Lower lobe of right lung (tissue), 2 donors: ENCODE results near the gene SAP30BP. TPM values are rescaled to one million over a fixed set of nuclear protein-coding genes. Genes with fewer than 3 reads are reported as not detected.
A peak's percentile ranks its signal among the peaks of the same experiment; 100 is the strongest.

Source experiments
- ATAC-seq, 2 donors: fragments of 200-7000 bp; cut with Tn5 transposase; one replicate each; pipeline ENCODE4 v1.9.1; 2020 to 2022; ENCODE audit warnings: mild to moderate bottlenecking in 2 of 2, moderate library complexity in 2 of 2
- DNase-seq: peaks from one replicate; pipeline ENCODE4 v3.0.0-alpha.2; 2020
- H3K27ac ChIP-seq: fragments of 200-600 bp; one replicate; pipeline ENCODE4 v1.8.0; 2022
- H3K27me3 ChIP-seq: fragments of 200-600 bp; one replicate; pipeline ENCODE4 v1.8.0; 2022; ENCODE audit warnings: low read depth
- H3K36me3 ChIP-seq: fragments of 200-600 bp; one replicate; pipeline ENCODE4 v1.8.0; 2022; ENCODE audit warnings: mild to moderate bottlenecking
- H3K4me1 ChIP-seq: fragments of 200-600 bp; one replicate; pipeline ENCODE4 v1.8.0; 2022
- H3K4me3 ChIP-seq: fragments of 200-600 bp; one replicate; pipeline ENCODE4 v1.8.0; 2022; ENCODE audit warnings: mild to moderate bottlenecking
- H3K9me3 ChIP-seq: fragments of 200-600 bp; one replicate; pipeline ENCODE4 v1.8.0; 2022
- intact Hi-C: fragments of 100-400 bp; cut with DNase I; formaldehyde crosslinking; loops from one replicate; pipeline ENCODE4 v1.11.0; 2022
- total RNA-seq: library from RNA; stranded (reverse); fragmentation: NEBNext Ultra II Directional; extraction: Animal tissue kit (Norgen Biotek cat#: 25700); gene quantifications from one replicate; pipeline ENCODE4 v1.2.1, GENCODE V29; 2021
- TF ChIP-seq, protein P1 (sequence below): fragments of 200-600 bp; IDR thresholded peaks from one replicate; pipeline ENCODE4 v1.8.0; 2022; ENCODE audit warnings: antibody characterized with exemption, mild to moderate bottlenecking
- donor health status: DM: no; HTN: yes; CAD: no; lungs with severe emphysema.

The SAP30BP gene
- total RNA-seq, 1 donor from 2014 or later, result 73.0 TPM

DNA sequence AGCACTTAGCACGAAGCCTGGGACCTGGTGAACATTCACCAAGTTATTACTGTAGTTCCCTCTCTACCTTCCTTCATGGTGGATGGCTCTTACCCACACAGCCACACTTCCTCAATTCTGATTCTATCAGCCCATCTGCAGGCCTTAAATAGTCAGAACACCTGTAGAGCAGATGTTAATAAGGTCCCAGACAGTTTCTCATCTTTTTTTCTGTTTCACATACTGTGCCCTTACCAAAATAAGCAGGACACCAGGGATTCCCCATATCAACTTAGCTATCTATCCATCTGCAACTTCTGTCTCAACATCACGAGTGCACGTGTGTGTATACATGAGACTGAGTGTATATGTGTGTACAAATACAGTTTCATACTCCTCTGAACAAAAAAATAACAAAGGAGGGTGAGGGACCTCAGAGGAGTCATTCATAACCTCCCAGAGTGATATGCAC is 3.0 kb upstream of the SAP30BP start:
- Histone ChIP-seq H3K4me1 (peaks cover 28% of the 10 kb centered on the region), H3K9me3 (no peaks in the 10 kb centered on the region), H3K36me3 (peaks cover 49% of the 10 kb centered on the region), H3K4me3 (no peak overlapping the region), H3K27me3 (no peaks in the 10 kb centered on the region), H3K27ac (no peak overlapping the region)
- no peak for DNase-seq
- TF ChIP-seq, protein P1, sequence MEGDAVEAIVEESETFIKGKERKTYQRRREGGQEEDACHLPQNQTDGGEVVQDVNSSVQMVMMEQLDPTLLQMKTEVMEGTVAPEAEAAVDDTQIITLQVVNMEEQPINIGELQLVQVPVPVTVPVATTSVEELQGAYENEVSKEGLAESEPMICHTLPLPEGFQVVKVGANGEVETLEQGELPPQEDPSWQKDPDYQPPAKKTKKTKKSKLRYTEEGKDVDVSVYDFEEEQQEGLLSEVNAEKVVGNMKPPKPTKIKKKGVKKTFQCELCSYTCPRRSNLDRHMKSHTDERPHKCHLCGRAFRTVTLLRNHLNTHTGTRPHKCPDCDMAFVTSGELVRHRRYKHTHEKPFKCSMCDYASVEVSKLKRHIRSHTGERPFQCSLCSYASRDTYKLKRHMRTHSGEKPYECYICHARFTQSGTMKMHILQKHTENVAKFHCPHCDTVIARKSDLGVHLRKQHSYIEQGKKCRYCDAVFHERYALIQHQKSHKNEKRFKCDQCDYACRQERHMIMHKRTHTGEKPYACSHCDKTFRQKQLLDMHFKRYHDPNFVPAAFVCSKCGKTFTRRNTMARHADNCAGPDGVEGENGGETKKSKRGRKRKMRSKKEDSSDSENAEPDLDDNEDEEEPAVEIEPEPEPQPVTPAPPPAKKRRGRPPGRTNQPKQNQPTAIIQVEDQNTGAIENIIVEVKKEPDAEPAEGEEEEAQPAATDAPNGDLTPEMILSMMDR, result no peak
- no peak for ATAC-seq
- intact Hi-C loops, result no loop called here

DNA sequence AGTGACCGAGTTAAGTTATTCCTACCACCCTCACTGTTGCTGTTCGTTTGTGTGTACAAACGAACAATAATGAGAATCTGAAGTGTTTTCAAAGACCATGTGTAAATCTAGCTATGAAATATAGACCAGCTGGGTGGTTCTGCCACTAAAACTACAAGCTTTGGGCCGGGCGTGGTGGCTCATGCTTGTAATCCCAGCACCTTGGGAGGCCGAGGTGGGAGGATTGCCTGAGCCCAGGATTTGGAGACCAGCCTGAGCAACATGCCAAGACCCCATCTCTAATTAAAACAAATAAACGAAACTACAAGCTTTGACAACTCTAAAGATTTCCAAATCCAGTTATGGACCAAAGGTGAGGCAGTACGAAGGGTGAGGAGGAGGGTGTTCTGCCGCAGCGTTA is 1.2 kb upstream of the SAP30BP start:
- DNase-seq (no peak), ATAC-seq (no peak)
- H3K27ac ChIP-seq, result no peak overlapping the region
- no peaks in the 10 kb centered on the region for H3K27me3 ChIP-seq
- TF ChIP-seq, protein P1, result no peak
- no peaks in the 10 kb centered on the region for H3K9me3 ChIP-seq
- peak overlapping the region; percentile 70 for H3K4me3 ChIP-seq
- H3K4me1 ChIP-seq, result peaks cover 28% of the 10 kb centered on the region
- intact Hi-C loops, result no loop called here
- peaks cover 51% of the 10 kb centered on the region for H3K36me3 ChIP-seq

DNA sequence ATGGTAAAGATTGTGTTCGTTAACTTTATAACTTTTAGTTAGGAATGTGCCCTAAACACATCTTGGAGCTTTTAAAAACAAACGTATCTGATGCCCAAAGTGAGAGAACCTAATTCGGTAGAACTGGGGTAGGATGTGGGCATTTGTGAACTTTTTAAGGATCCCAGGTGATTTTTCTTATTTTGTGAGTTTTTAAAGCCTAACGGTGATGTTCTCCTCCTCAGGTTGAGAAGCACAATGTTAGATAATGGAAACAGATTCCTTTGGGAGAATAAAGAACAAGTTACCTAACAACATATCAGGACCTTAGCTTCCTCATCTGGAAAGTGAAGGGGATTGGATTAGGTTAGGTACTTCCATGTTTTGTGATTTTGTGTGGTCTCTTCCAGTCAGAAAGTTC is 687 bp downstream of the SAP30BP start:
- Histone ChIP-seq H3K27me3 (no peaks in the 10 kb centered on the region), H3K27ac (peak overlapping the region; percentile 92), H3K4me3 (peak overlapping the region; percentile 70), H3K9me3 (no peaks in the 10 kb centered on the region), H3K4me1 (peaks cover 28% of the 10 kb centered on the region), H3K36me3 (peaks cover 51% of the 10 kb centered on the region)
- intact Hi-C loops, result no loop called here
- ATAC-seq (no peak), DNase-seq (no peak)
- TF ChIP-seq, protein P1, result no peak

DNA sequence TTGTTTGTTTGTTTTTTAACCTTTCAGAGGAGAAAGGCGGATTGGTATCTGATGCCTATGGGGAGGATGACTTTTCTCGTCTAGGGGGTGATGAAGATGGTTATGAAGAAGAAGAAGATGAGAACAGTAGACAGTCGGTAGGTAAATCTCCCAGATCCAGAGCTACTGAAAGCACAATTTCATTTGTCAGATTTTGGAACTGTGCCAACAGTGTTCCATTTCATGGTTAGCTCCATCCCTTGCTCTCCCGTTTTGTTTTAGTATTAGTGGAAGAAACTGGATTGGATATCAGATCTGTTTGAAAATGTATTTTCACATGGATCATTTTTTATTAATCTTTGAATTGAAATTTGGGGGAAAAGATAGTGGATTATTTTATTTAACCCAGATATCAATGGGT is 1.4 kb downstream of the SAP30BP start:
- H3K9me3 ChIP-seq, result no peaks in the 10 kb centered on the region
- ATAC-seq (no peak), DNase-seq (no peak)
- H3K4me3 ChIP-seq, result peak overlapping the region; percentile 70
- intact Hi-C loops, result no loop called here
- H3K27ac ChIP-seq, result no peak overlapping the region
- H3K4me1 ChIP-seq, result peaks cover 28% of the 10 kb centered on the region
- no peaks in the 10 kb centered on the region for H3K27me3 ChIP-seq
- TF ChIP-seq, protein P1, result no peak
- H3K36me3 ChIP-seq, result peaks cover 55% of the 10 kb centered on the region

DNA sequence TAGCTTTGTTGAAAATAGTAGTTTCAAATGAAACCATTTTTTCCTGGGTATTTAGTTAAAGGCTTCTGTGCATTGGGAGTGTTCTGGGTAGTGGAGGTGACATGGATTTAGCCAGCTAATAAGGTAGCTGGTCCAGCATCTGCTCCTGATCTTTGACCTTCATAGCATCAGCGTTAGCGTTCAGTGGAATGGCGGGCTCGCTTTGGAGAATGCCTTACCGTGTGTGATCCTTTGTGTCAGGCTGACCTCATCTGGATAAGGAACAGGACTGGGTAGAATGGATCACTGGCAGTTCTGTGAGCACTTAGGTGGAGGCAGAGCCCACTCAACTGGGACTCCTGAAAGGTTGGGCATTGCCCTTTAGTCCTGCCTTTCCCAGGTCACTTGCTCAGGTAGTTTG is 3.7 kb downstream of the SAP30BP start:
- Histone ChIP-seq H3K27me3 (no peaks in the 10 kb centered on the region), H3K4me3 (no peak overlapping the region), H3K27ac (no peak overlapping the region), H3K4me1 (peaks cover 28% of the 10 kb centered on the region), H3K9me3 (no peaks in the 10 kb centered on the region), H3K36me3 (peaks cover 68% of the 10 kb centered on the region)
- no peak for DNase-seq
- intact Hi-C loops, result no loop called here
- ATAC-seq, result no peak
- TF ChIP-seq, protein P1, result no peak

DNA sequence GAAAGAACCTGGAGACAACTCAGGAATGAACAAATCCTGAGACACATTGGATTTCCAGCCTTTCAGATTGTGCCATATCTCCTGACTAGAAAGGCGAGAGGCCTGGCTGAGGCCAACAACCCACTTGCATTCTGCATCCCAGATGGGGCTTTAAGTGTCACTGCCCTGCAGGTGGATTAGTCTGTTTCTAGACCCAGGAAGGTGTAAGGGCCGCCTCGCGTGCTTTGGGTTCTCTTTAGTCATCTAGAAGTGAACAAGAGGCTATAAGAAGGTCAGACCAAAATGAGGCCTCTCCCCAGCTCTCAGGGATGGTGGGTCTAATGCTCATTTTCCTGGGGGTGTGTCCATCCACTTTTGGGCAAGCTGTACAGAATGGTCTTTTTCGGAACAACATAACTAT is 4.9 kb downstream of the SAP30BP start:
- peaks cover 78% of the 10 kb centered on the region for H3K36me3 ChIP-seq
- ATAC-seq, result no peak
- DNase-seq, result no peak
- no peak overlapping the region for H3K4me3 ChIP-seq
- H3K4me1 ChIP-seq, result peaks cover 19% of the 10 kb centered on the region
- no peaks in the 10 kb centered on the region for H3K27me3 ChIP-seq
- no peaks in the 10 kb centered on the region for H3K9me3 ChIP-seq
- TF ChIP-seq, protein P1, result no peak
- no peak overlapping the region for H3K27ac ChIP-seq
- intact Hi-C loops, result no loop called here
